HCT116 (cell line): Measurements from ENCODE around the gene FCHSD2.

Experiments
- SP1 ChIP-seq: IDR thresholded peaks from 2 replicates; pipeline ENCODE4 v1.6.1; 2012; ENCODE audit warnings: low read depth
- ZNF274 ChIP-seq: fragments of 200-500 bp; sonication (Bioruptor generic); IDR thresholded peaks from 2 replicates; pipeline ENCODE4 v1.6.1; 2014; ENCODE audit warnings: mild to moderate bottlenecking, low read depth, low read length, inconsistent platforms
- TF ChIP-seq, protein P1 (sequence below): IDR thresholded peaks from 2 replicates; pipeline ENCODE4 v1.6.1; 2012; ENCODE audit warnings: low read depth
- TF ChIP-seq, protein P2 (sequence below): IDR thresholded peaks from 2 replicates; pipeline ENCODE4 v1.6.1; 2011; ENCODE audit warnings: mild to moderate bottlenecking, low read length, moderate library complexity; ENCODE audit not compliant: insufficient replicate concordance; ENCODE audit errors: extremely low read depth
- TF ChIP-seq, protein P3 (sequence below), 3 experiments: fragments of 200-600 bp in 1 of 3; sonication (generic) in 1 of 3; IDR thresholded peaks in 2 of 3; conservative IDR thresholded peaks in 1 of 3; 2 replicates each; pipeline ENCODE4 v1.5.1; 2012 to 2017; ENCODE audit warnings: low read depth in 2 of 3, low read length in 2 of 3, antibody characterized with exemption in 1 of 3, borderline replicate concordance in 1 of 3, control low read depth in 1 of 3, mild to moderate bottlenecking in 1 of 3, mixed read lengths in 1 of 3, mixed run types in 1 of 3, moderate library complexity in 1 of 3; ENCODE audit not compliant: insufficient read depth in 1 of 3

DNA sequence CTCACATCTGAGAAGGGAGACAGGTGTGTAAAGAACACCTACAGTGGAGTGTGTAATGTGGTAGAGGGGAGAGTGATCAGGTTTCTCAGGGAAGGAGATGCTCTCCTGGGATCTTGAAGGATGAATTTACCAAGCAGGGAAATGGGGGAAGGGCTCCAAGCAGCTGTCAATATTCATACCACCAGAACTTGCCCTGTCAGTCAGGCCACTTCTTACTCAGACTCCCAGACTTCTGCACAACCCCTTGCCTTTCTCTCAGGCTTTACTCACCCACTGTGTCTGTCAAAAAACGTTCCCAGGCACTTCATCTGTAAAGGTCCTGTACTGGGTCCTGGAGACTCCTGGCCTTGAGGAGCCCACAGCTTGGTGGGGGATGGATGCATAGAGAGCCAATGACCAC, 14.0 kb upstream of the FCHSD2 start:
- TF ChIP-seq, protein P1, sequence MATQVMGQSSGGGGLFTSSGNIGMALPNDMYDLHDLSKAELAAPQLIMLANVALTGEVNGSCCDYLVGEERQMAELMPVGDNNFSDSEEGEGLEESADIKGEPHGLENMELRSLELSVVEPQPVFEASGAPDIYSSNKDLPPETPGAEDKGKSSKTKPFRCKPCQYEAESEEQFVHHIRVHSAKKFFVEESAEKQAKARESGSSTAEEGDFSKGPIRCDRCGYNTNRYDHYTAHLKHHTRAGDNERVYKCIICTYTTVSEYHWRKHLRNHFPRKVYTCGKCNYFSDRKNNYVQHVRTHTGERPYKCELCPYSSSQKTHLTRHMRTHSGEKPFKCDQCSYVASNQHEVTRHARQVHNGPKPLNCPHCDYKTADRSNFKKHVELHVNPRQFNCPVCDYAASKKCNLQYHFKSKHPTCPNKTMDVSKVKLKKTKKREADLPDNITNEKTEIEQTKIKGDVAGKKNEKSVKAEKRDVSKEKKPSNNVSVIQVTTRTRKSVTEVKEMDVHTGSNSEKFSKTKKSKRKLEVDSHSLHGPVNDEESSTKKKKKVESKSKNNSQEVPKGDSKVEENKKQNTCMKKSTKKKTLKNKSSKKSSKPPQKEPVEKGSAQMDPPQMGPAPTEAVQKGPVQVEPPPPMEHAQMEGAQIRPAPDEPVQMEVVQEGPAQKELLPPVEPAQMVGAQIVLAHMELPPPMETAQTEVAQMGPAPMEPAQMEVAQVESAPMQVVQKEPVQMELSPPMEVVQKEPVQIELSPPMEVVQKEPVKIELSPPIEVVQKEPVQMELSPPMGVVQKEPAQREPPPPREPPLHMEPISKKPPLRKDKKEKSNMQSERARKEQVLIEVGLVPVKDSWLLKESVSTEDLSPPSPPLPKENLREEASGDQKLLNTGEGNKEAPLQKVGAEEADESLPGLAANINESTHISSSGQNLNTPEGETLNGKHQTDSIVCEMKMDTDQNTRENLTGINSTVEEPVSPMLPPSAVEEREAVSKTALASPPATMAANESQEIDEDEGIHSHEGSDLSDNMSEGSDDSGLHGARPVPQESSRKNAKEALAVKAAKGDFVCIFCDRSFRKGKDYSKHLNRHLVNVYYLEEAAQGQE, result no peak
- TF ChIP-seq, protein P2, sequence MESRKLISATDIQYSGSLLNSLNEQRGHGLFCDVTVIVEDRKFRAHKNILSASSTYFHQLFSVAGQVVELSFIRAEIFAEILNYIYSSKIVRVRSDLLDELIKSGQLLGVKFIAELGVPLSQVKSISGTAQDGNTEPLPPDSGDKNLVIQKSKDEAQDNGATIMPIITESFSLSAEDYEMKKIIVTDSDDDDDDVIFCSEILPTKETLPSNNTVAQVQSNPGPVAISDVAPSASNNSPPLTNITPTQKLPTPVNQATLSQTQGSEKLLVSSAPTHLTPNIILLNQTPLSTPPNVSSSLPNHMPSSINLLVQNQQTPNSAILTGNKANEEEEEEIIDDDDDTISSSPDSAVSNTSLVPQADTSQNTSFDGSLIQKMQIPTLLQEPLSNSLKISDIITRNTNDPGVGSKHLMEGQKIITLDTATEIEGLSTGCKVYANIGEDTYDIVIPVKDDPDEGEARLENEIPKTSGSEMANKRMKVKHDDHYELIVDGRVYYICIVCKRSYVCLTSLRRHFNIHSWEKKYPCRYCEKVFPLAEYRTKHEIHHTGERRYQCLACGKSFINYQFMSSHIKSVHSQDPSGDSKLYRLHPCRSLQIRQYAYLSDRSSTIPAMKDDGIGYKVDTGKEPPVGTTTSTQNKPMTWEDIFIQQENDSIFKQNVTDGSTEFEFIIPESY, result no peak
- TF ChIP-seq ZNF274 (no peak), SP1 (no peak)
- TF ChIP-seq, protein P3, sequence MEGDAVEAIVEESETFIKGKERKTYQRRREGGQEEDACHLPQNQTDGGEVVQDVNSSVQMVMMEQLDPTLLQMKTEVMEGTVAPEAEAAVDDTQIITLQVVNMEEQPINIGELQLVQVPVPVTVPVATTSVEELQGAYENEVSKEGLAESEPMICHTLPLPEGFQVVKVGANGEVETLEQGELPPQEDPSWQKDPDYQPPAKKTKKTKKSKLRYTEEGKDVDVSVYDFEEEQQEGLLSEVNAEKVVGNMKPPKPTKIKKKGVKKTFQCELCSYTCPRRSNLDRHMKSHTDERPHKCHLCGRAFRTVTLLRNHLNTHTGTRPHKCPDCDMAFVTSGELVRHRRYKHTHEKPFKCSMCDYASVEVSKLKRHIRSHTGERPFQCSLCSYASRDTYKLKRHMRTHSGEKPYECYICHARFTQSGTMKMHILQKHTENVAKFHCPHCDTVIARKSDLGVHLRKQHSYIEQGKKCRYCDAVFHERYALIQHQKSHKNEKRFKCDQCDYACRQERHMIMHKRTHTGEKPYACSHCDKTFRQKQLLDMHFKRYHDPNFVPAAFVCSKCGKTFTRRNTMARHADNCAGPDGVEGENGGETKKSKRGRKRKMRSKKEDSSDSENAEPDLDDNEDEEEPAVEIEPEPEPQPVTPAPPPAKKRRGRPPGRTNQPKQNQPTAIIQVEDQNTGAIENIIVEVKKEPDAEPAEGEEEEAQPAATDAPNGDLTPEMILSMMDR (IDR thresholded peaks at IDR 0.05 in 2 of 3, conservative IDR thresholded peaks at IDR 0.05 in 1 of 3; ENCODE audit: borderline replicate concordance in 1 of 3, insufficient read depth in 1 of 3, low read depth in 2 of 3, low read length in 2 of 3), result no peak
